ENCODE results near the gene GLI3. TPM values are rescaled to one million over a fixed set of nuclear protein-coding genes. Genes with fewer than 3 reads are reported as not detected.

GLI3 gene
- total RNA-seq, 2 donors from 2014 or later: 9.2 to 14.7 TPM

- no peak for DNase-seq (ENCODE audit: low spot score)
- H3K4me3 ChIP-seq: no peak overlapping the region
- WGBS: 42% methylated on average over 2 of the region's 2 CpGs
- intact Hi-C loops (cut with DNase I): no loop called here
- no peaks in the 10 kb centered on the region for H3K9me3 ChIP-seq
- H3K36me3 ChIP-seq: no peaks in the 10 kb centered on the region
- no peak overlapping the region for H3K27ac ChIP-seq
- H3K27me3 ChIP-seq (replicated peaks; ENCODE audit: insufficient read depth): no peaks in the 10 kb centered on the region
- no peak for TF ChIP-seq CTCF (IDR thresholded peaks at IDR 0.05)
- TF ChIP-seq POLR2AphosphoS5 (IDR thresholded peaks at IDR 0.05): no peak
- no peak for TF ChIP-seq POLR2A (IDR thresholded peaks at IDR 0.05)
- peaks cover 12% of the 10 kb centered on the region for H3K4me1 ChIP-seq (replicated peaks)
Measured at GRCh38 chr7:41954976-41955375, 282.0 kb downstream of the GLI3 start.

- TF ChIP-seq POLR2AphosphoS5 (IDR thresholded peaks at IDR 0.05): no peak
- no peak for TF ChIP-seq POLR2A (IDR thresholded peaks at IDR 0.05)
- no peak for TF ChIP-seq CTCF (IDR thresholded peaks at IDR 0.05)
- Histone ChIP-seq H3K27me3 (replicated peaks; ENCODE audit: insufficient read depth) (no peaks in the 10 kb centered on the region), H3K4me3 (no peak overlapping the region), H3K36me3 (no peaks in the 10 kb centered on the region), H3K4me1 (replicated peaks) (no peaks in the 10 kb centered on the region), H3K9me3 (no peaks in the 10 kb centered on the region), H3K27ac (no peak overlapping the region)
- no peak for DNase-seq (ENCODE audit: low spot score)
- intact Hi-C loops (cut with DNase I): loop anchor here (10.0 kb wide), 1 partner anchor 546 kb away; no protein-coding TSS in a partner anchor
Measured at GRCh38 chr7:41948503-41948902, 288.5 kb downstream of the GLI3 start.

GRCh38 chr7:41943094-41943577, 293.9 kb downstream of the GLI3 start:
- Histone ChIP-seq H3K36me3 (no peaks in the 10 kb centered on the region), H3K27me3 (replicated peaks; ENCODE audit: insufficient read depth) (no peaks in the 10 kb centered on the region), H3K4me3 (no peak overlapping the region), H3K4me1 (replicated peaks) (no peaks in the 10 kb centered on the region), H3K27ac (peak overlapping the region in 1 of 2 donors; percentile 10), H3K9me3 (no peaks in the 10 kb centered on the region)
- TF ChIP-seq POLR2A (IDR thresholded peaks at IDR 0.05) (no peak), POLR2AphosphoS5 (IDR thresholded peaks at IDR 0.05) (peak; percentile 38), CTCF (IDR thresholded peaks at IDR 0.05) (peak; percentile 62 to 94 (median 83))
- intact Hi-C loops (cut with DNase I): loop anchor here (5.0 to 10.0 kb wide), 3 partner anchors 34 to 899 kb away; no protein-coding TSS in a partner anchor
- under 1% methylated on average over 16 of the region's 16 CpGs for WGBS
- DNase-seq (ENCODE audit: low spot score): peak; percentile 74

- H3K4me3 ChIP-seq: no peak overlapping the region
- peak overlapping the region in 1 of 2 donors; percentile 10 for H3K27ac ChIP-seq
- H3K27me3 ChIP-seq (replicated peaks; ENCODE audit: insufficient read depth): no peaks in the 10 kb centered on the region
- WGBS: 39% methylated on average over 23 of the region's 23 CpGs
- no peaks in the 10 kb centered on the region for H3K9me3 ChIP-seq
- TF ChIP-seq CTCF (IDR thresholded peaks at IDR 0.05) (no peak), POLR2A (IDR thresholded peaks at IDR 0.05) (no peak), POLR2AphosphoS5 (IDR thresholded peaks at IDR 0.05) (no peak)
- intact Hi-C loops (cut with DNase I): loop anchor here (5.0 to 10.0 kb wide), 3 partner anchors 35 to 900 kb away; no protein-coding TSS in a partner anchor
- H3K36me3 ChIP-seq: no peaks in the 10 kb centered on the region
- no peak for DNase-seq (ENCODE audit: low spot score)
- no peaks in the 10 kb centered on the region for H3K4me1 ChIP-seq (replicated peaks)
Measured at GRCh38 chr7:41942468-41943093, 294.4 kb downstream of the GLI3 start.
